GM12875 (cell line): Measurements from ENCODE around the gene VPS8.

Experiments
- H3K4me3 ChIP-seq: one replicate; pipeline ENCODE4 v1.5.1; 2011; ENCODE audit warnings: low read depth, low read length, control low read depth
- CTCF ChIP-seq: IDR thresholded peaks from 2 replicates; pipeline ENCODE4 v1.5.1; 2011; ENCODE audit warnings: low read depth, mild to moderate bottlenecking, control low read depth, inconsistent platforms, low read length, moderate library complexity, borderline replicate concordance; ENCODE audit not compliant: insufficient read depth

VPS8 gene

GRCh38 chr3:185037801-185038200, 225.8 kb downstream of the VPS8 start:
- no peak for TF ChIP-seq CTCF

GRCh38 chr3:185040425-185040824, 228.5 kb downstream of the VPS8 start:
- no peak overlapping the region for H3K4me3 ChIP-seq
- no peak for TF ChIP-seq CTCF

More at GRCh38 chr3:185037801-185038200, 225.8 kb downstream of the VPS8 start:
- H3K4me3 ChIP-seq, result no peak overlapping the region

GRCh38 chr3:185041540-185041939, 229.6 kb downstream of the VPS8 start:
- no peak overlapping the region for H3K4me3 ChIP-seq
- TF ChIP-seq CTCF, result no peak

- no peak for TF ChIP-seq CTCF
Measured at GRCh38 chr3:185042312-185043050, 230.5 kb downstream of the VPS8 start.

GRCh38 chr3:185046164-185046515, 234.2 kb downstream of the VPS8 start:
- H3K4me3 ChIP-seq, result no peak overlapping the region
- no peak for TF ChIP-seq CTCF

More at GRCh38 chr3:185042312-185043050, 230.5 kb downstream of the VPS8 start:
- H3K4me3 ChIP-seq, result no peak overlapping the region

GRCh38 chr3:185046603-185047002, 234.6 kb downstream of the VPS8 start:
- H3K4me3 ChIP-seq, result no peak overlapping the region
- no peak for TF ChIP-seq CTCF

GRCh38 chr3:185049710-185050109, 237.7 kb downstream of the VPS8 start:
- TF ChIP-seq CTCF, result no peak
- H3K4me3 ChIP-seq, result no peak overlapping the region
